Keratinocyte (primary cell): ENCODE results near the gene ADRM1. TPM values are rescaled to one million over a fixed set of nuclear protein-coding genes. Genes with fewer than 3 reads are reported as not detected.

Experiments
- DNase-seq: peaks from one replicate; pipeline ENCODE4 v3.0.0-alpha.2; 2011; ENCODE audit warnings: low read depth, missing footprints, low spot score
- FAIRE-seq: peaks from 2 replicates; lab custom pipeline; 2011; peaks lifted over from hg19 to GRCh38; lab: Jason Lieb, UNC
- H2AFZ ChIP-seq: 2 replicates; pipeline ENCODE4 v1.6.0; 2012; ENCODE audit warnings: low read length, control low read depth, inconsistent platforms; ENCODE audit not compliant: control insufficient read depth
- H3K27ac ChIP-seq: 2 replicates; pipeline ENCODE4 v1.5.1; 2011; ENCODE audit warnings: low read length; ENCODE audit not compliant: control insufficient read depth, insufficient read depth
- H3K27me3 ChIP-seq: 3 replicates; pipeline ENCODE4 v1.6.0; 2011; ENCODE audit warnings: low read length; ENCODE audit not compliant: control insufficient read depth, insufficient read depth; ENCODE audit errors: extremely low read depth
- H3K36me3 ChIP-seq, 2 experiments: 2 replicates in 1 of 2; 3 replicates in 1 of 2; pipeline ENCODE4 v1.5.1; 2011; ENCODE audit warnings: low read length in 2 of 2, mild to moderate bottlenecking in 1 of 2; ENCODE audit not compliant: control insufficient read depth in 2 of 2, insufficient read depth in 2 of 2; ENCODE audit errors: extremely low read depth in 1 of 2
- H3K4me1 ChIP-seq: 3 replicates; pipeline ENCODE4 v1.5.1; 2011; ENCODE audit warnings: low read length; ENCODE audit not compliant: control insufficient read depth, insufficient read depth; ENCODE audit errors: extremely low read depth
- H3K4me2 ChIP-seq: 3 replicates; pipeline ENCODE4 v1.6.0; 2011; ENCODE audit warnings: low read depth, low read length; ENCODE audit not compliant: control insufficient read depth, insufficient read depth; ENCODE audit errors: extremely low read depth
- H3K4me3 ChIP-seq, 3 experiments: fragments of 200-600 bp in 1 of 3; sonication (generic) in 1 of 3; 2 replicates in 2 of 3; 3 replicates in 1 of 3; pipeline ENCODE4 v1.5.1; 2011 to 2016; ENCODE audit warnings: low read length in 3 of 3, mild to moderate bottlenecking in 3 of 3, control low read depth in 2 of 3, inconsistent platforms in 1 of 3, low read depth in 1 of 3, mixed read lengths in 1 of 3, mixed run types in 1 of 3, moderate library complexity in 1 of 3; ENCODE audit not compliant: control insufficient read depth in 2 of 3, insufficient read depth in 2 of 3; ENCODE audit errors: extremely low read depth in 1 of 3
- H3K79me2 ChIP-seq: 2 replicates; pipeline ENCODE4 v1.6.0; 2012; ENCODE audit warnings: low read length; ENCODE audit not compliant: control insufficient read depth, insufficient read depth
- H3K9ac ChIP-seq: 3 replicates; pipeline ENCODE4 v1.6.0; 2011; ENCODE audit warnings: low read length; ENCODE audit not compliant: control insufficient read depth, insufficient read depth; ENCODE audit errors: extremely low read depth
- H3K9me1 ChIP-seq: 3 replicates; pipeline ENCODE4 v1.6.0; 2011; ENCODE audit warnings: low read length; ENCODE audit not compliant: control insufficient read depth, insufficient read depth; ENCODE audit errors: extremely low read depth
- H3K9me3 ChIP-seq: 2 replicates; pipeline ENCODE4 v1.5.1; 2012; ENCODE audit warnings: low read depth, low read length; ENCODE audit not compliant: control insufficient read depth
- H4K20me1 ChIP-seq: 3 replicates; pipeline ENCODE4 v1.6.0; 2011; ENCODE audit warnings: low read length; ENCODE audit not compliant: control insufficient read depth, insufficient read depth; ENCODE audit errors: extremely low read depth
- EZH2 ChIP-seq: IDR thresholded peaks from one replicate; pipeline ENCODE4 v1.6.1; 2012; ENCODE audit warnings: inconsistent platforms, mild to moderate bottlenecking, low read length, moderate library complexity
- dilution Hi-C: fragments of 300-500 bp; cut with MboI; formaldehyde crosslinking; loops from one replicate; pipeline ENCODE4 v1.7.0; 2020; ENCODE audit warnings: low sequenced_read_pairs; ENCODE audit not compliant: extremely low pct_ligation_motif_present
- polyA plus RNA-seq, 5 experiments: library from polyadenylated mRNA; depleted of rRNA in 3 of 5; stranded (reverse) in 3 of 5; stranded (forward) in 1 of 5; unstranded in 1 of 5; fragments of >200 nt; gene quantifications; 1 replicate in 1 of 5; 2 replicates in 3 of 5; 3 replicates in 1 of 5; pipeline versions ENCODE4 v1.2.1 to v1.2.3, GENCODE V29; 2011 to 2012; ENCODE audit warnings: missing spikeins in 2 of 5, low read depth in 1 of 5, low replicate concordance in 1 of 5
- TF ChIP-seq, protein P1 (sequence below), 3 experiments: IDR thresholded peaks in 1 of 3; conservative IDR thresholded peaks in 1 of 3; optimal IDR thresholded peaks in 1 of 3; 2 replicates in 2 of 3; 3 replicates in 1 of 3; pipeline versions ENCODE3 to v1.5.1; 2011; ENCODE audit warnings: low read length in 3 of 3, mild to moderate bottlenecking in 3 of 3, moderate library complexity in 2 of 3, control low read depth in 1 of 3, inconsistent platforms in 1 of 3; ENCODE audit not compliant: insufficient read depth in 2 of 3; ENCODE audit errors: extremely low read depth in 1 of 3

ADRM1 gene
- polyA plus RNA-seq, 1 donor (not counting 4 experiments of a cell fraction or from before 2014, with no cell fraction given): 91.4 TPM

DNA sequence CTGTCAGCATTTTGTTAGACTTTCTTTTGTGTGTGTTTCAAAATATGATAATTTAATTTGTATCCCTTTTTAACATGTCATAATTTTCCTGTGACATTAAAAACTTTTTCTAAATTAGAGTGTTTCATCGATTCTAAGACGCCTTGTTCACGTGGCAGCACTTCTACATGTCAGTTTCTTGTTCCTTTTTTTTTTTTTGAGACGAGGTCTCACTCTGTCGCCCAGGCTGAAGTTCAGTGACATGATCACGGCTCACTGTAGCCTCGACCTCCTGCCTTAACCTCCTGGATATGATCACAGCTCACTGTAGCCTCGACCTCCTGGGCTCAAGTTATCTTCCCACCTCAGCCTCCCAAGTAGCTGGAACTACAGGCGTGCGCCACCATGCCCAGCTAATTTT, 27.6 kb upstream of the ADRM1 start:
- H3K27ac ChIP-seq: no peak overlapping the region
- no peaks in the 10 kb centered on the region for H3K27me3 ChIP-seq
- no peaks in the 10 kb centered on the region for H4K20me1 ChIP-seq
- no peaks in the 10 kb centered on the region for H3K4me1 ChIP-seq
- no peaks in the 10 kb centered on the region for H3K9me3 ChIP-seq
- dilution Hi-C loops: no loop called here
- no peak overlapping the region for H3K9ac ChIP-seq
- no peak overlapping the region for H3K4me3 ChIP-seq
- H3K9me1 ChIP-seq: peaks cover 3% of the 10 kb centered on the region
- no peak for DNase-seq
- H3K79me2 ChIP-seq: no peaks in the 10 kb centered on the region
- peaks cover 3 to 33% of the 10 kb centered on the region in 2 experiments for H3K36me3 ChIP-seq
- H3K4me2 ChIP-seq: no peak overlapping the region
- TF ChIP-seq, protein P1, sequence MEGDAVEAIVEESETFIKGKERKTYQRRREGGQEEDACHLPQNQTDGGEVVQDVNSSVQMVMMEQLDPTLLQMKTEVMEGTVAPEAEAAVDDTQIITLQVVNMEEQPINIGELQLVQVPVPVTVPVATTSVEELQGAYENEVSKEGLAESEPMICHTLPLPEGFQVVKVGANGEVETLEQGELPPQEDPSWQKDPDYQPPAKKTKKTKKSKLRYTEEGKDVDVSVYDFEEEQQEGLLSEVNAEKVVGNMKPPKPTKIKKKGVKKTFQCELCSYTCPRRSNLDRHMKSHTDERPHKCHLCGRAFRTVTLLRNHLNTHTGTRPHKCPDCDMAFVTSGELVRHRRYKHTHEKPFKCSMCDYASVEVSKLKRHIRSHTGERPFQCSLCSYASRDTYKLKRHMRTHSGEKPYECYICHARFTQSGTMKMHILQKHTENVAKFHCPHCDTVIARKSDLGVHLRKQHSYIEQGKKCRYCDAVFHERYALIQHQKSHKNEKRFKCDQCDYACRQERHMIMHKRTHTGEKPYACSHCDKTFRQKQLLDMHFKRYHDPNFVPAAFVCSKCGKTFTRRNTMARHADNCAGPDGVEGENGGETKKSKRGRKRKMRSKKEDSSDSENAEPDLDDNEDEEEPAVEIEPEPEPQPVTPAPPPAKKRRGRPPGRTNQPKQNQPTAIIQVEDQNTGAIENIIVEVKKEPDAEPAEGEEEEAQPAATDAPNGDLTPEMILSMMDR (optimal IDR thresholded peaks at IDR 0.05 in 1 of 3, IDR thresholded peaks at IDR 0.05 in 1 of 3, conservative IDR thresholded peaks at IDR 0.05 in 1 of 3; ENCODE audit: extremely low read depth in 1 of 3, insufficient read depth in 2 of 3, low read length in 3 of 3): no peak
- no peak for TF ChIP-seq EZH2
- H2AFZ ChIP-seq: no peak overlapping the region
- no peak for FAIRE-seq

DNA sequence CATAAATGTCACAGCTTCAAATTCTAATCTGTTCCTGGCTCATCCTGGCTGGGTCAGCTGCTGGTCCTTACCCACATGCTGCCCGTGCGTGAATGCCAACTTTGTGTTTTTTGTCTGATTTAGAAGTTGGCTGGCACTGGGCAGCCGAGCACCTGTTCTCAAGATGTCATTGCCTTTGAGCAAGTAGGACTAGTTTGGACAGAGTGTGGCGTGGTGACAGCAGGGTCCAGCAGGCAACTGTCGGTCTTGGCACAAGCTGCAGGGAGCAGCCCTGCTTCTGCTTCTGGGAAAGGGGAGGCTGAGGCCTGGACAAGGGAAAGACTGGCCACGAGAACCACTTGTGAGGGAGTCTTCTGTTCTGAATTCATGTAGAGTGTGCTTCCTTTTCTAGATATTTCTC, 26.4 kb upstream of the ADRM1 start:
- FAIRE-seq (no peak), DNase-seq (no peak)
- H3K4me2 ChIP-seq: no peak overlapping the region
- H4K20me1 ChIP-seq: no peaks in the 10 kb centered on the region
- H3K79me2 ChIP-seq: no peaks in the 10 kb centered on the region
- no peaks in the 10 kb centered on the region for H3K27me3 ChIP-seq
- dilution Hi-C loops: no loop called here
- H3K4me1 ChIP-seq: no peaks in the 10 kb centered on the region
- H3K9me3 ChIP-seq: no peaks in the 10 kb centered on the region
- TF ChIP-seq, protein P1 (optimal IDR thresholded peaks at IDR 0.05 in 1 of 3, IDR thresholded peaks at IDR 0.05 in 1 of 3, conservative IDR thresholded peaks at IDR 0.05 in 1 of 3; ENCODE audit: extremely low read depth in 1 of 3, insufficient read depth in 2 of 3, low read length in 3 of 3): no peak
- no peak for TF ChIP-seq EZH2
- H3K9ac ChIP-seq: no peak overlapping the region
- peaks cover 3% of the 10 kb centered on the region for H3K9me1 ChIP-seq
- no peak overlapping the region for H3K4me3 ChIP-seq
- no peak overlapping the region for H2AFZ ChIP-seq
- no peak overlapping the region for H3K27ac ChIP-seq
- peaks cover 15 to 43% of the 10 kb centered on the region in 2 experiments for H3K36me3 ChIP-seq
